GM19397 (cell line): ENCODE data around the gene GCKR.
"Not testable (repeated sequence)": the region's sequence is repeated elsewhere in the genome, so short reads cannot be mapped to it uniquely, and the experiment has no call there.

Source experiments
- ATAC-seq: cut with Tn5 transposase; IDR thresholded peaks from one replicate; pipeline ENCODE4 v1.9.1; 2021; ENCODE audit warnings: mild to moderate bottlenecking, moderate library complexity; ENCODE audit not compliant: unreplicated experiment

GCKR gene

GRCh38 chr2:27506587-27506986, 9.9 kb downstream of the GCKR start:
- no peak for ATAC-seq

GRCh38 chr2:27507293-27507692, 10.7 kb downstream of the GCKR start:
- no peak for ATAC-seq

GRCh38 chr2:27509326-27509725, 12.7 kb downstream of the GCKR start:
- no peak for ATAC-seq

GRCh38 chr2:27518113-27518781, 21.6 kb downstream of the GCKR start:
- ATAC-seq = no peak

GRCh38 chr2:27518782-27519113, 22.1 kb downstream of the GCKR start:
- no peak for ATAC-seq

- ATAC-seq = no peak
These were observed 23.7 kb downstream of the GCKR start for GRCh38 chr2:27520316-27520715.

- ATAC-seq = no peak
These were observed 25.8 kb downstream of the GCKR start for GRCh38 chr2:27522400-27522945.

- ATAC-seq = no peak
These were observed 30.5 kb downstream of the GCKR start for GRCh38 chr2:27527182-27527581.

GRCh38 chr2:27531983-27532382, 35.3 kb downstream of the GCKR start:
- ATAC-seq = no peak

GRCh38 chr2:27537287-27537686, 40.6 kb downstream of the GCKR start:
- ATAC-seq = no peak

- ATAC-seq = not testable (repeated sequence)
These were observed 42.3 kb downstream of the GCKR start for GRCh38 chr2:27538839-27539450.

- not testable (repeated sequence) for ATAC-seq
These were observed 43.0 kb downstream of the GCKR start for GRCh38 chr2:27539649-27540048.

- ATAC-seq = no peak
These were observed 47.6 kb downstream of the GCKR start for GRCh38 chr2:27544143-27544821.

- no peak for ATAC-seq
These were observed 48.9 kb downstream of the GCKR start for GRCh38 chr2:27545348-27546141.

GRCh38 chr2:27549303-27549702, 52.7 kb downstream of the GCKR start:
- ATAC-seq = no peak

GRCh38 chr2:27551514-27551913, 54.9 kb downstream of the GCKR start:
- no peak for ATAC-seq

GRCh38 chr2:27552941-27553340, 56.3 kb downstream of the GCKR start:
- no peak for ATAC-seq

- ATAC-seq = not testable (repeated sequence)
These were observed 57.8 kb downstream of the GCKR start for GRCh38 chr2:27554451-27554850.

- no peak for ATAC-seq
These were observed 62.6 kb downstream of the GCKR start for GRCh38 chr2:27559228-27559627.

GRCh38 chr2:27561060-27561459, 64.4 kb downstream of the GCKR start:
- no peak for ATAC-seq

- ATAC-seq = no peak
These were observed 70.0 kb downstream of the GCKR start for GRCh38 chr2:27566628-27567027.
